Tibial nerve (tissue), 4 donors: ENCODE data around the gene DOLPP1. TPM values are rescaled to one million over a fixed set of nuclear protein-coding genes. Genes with fewer than 3 reads are reported as not detected.
A peak's percentile ranks its signal among the peaks of the same experiment; 100 is the strongest.

Source experiments
- DNase-seq, 2 donors: peaks; one replicate each; pipeline ENCODE4 v3.0.0-alpha.2; 2019; ENCODE audit warnings: low spot score in 2 of 2
- H3K27ac ChIP-seq, 4 donors: fragments of 200-600 bp; sonication (generic) in 3 of 4; one replicate each; pipeline ENCODE4 v1.5.1; 2017 to 2019; ENCODE audit warnings: mild to moderate bottlenecking in 1 of 4
- H3K27me3 ChIP-seq, 2 donors: fragments of 200-600 bp; sonication (generic) in 1 of 2; one replicate each; pipeline versions ENCODE4 v1.5.1 to v1.6.0; 2017 to 2019
- H3K36me3 ChIP-seq, 3 donors: fragments of 200-600 bp; sonication (generic); one replicate each; pipeline ENCODE4 v1.5.1; 2018 to 2019
- H3K4me1 ChIP-seq, 4 donors: fragments of 200-600 bp; sonication (generic) in 3 of 4; one replicate each; pipeline ENCODE4 v1.5.1; 2017 to 2019
- H3K4me3 ChIP-seq, 4 donors: fragments of 200-600 bp; sonication (generic) in 3 of 4; one replicate each; pipeline ENCODE4 v1.5.1; 2017 to 2019; ENCODE audit warnings: mild to moderate bottlenecking in 1 of 4, moderate library complexity in 1 of 4
- H3K9me3 ChIP-seq, 4 donors: fragments of 200-600 bp; sonication (generic) in 3 of 4; one replicate each; pipeline ENCODE4 v1.5.1; 2017 to 2019
- CTCF ChIP-seq, 5 experiments: fragments of 200-600 bp in 3 of 5; fragments of 450-650 bp in 2 of 5; sonication (generic) in 3 of 5; IDR thresholded peaks; one replicate each; pipeline ENCODE4 v1.5.1; 2016 to 2019; ENCODE audit warnings: antibody characterized with exemption in 5 of 5, mild to moderate bottlenecking in 3 of 5, moderate library complexity in 2 of 5
- EP300 ChIP-seq, 2 donors: sonication (generic); formaldehyde crosslinking; IDR thresholded peaks; one replicate each; pipeline ENCODE4 v1.6.1; 2017; ENCODE audit warnings: antibody characterized with exemption in 2 of 2, mild to moderate bottlenecking in 1 of 2
- POLR2A ChIP-seq, 2 donors: fragments of 450-650 bp; IDR thresholded peaks; one replicate each; pipeline ENCODE4 v1.6.1; 2017; ENCODE audit warnings: antibody characterized with exemption in 2 of 2, mild to moderate bottlenecking in 2 of 2, moderate library complexity in 2 of 2
- WGBS, 2 donors: methylation state at CpG; one replicate each; pipeline ENCODE4 v1.1.5; 2018; 5-methylcytosine and 5-hydroxymethylcytosine counted together
- total RNA-seq, 4 donors: library from RNA; depleted of rRNA; stranded (reverse); fragments of >200 nt; gene quantifications; one replicate each; pipeline ENCODE4 v1.1.0, GENCODE V29; 2016

Gene DOLPP1
- total RNA-seq, 4 donors from 2014 or later: 4.7 to 12.0 (median 6.7) TPM

- WGBS, 2 donors: 89% methylated on average over 9 to 11 of the region's 11 CpGs
- DNase-seq: no peak
- no peak overlapping the region for H3K4me3 ChIP-seq
- no peaks in the 10 kb centered on the region for H3K27me3 ChIP-seq
- no peak for TF ChIP-seq POLR2A (IDR thresholded peaks at IDR 0.05)
- TF ChIP-seq EP300 (IDR thresholded peaks at IDR 0.05): no peak
- TF ChIP-seq CTCF (IDR thresholded peaks at IDR 0.05): no peak
- H3K27ac ChIP-seq: no peak overlapping the region
- no peaks in the 10 kb centered on the region for H3K9me3 ChIP-seq
- H3K4me1 ChIP-seq: peaks cover 0 to 8% (median 4%) of the 10 kb centered on the region in 4 donors
- peaks cover 0 to 74% (median 0%) of the 10 kb centered on the region in 3 donors for H3K36me3 ChIP-seq
Observed at GRCh38 chr9:129104051-129104450, 23.1 kb downstream of the DOLPP1 start.

- peaks cover 0 to 57% (median 0%) of the 10 kb centered on the region in 3 donors for H3K36me3 ChIP-seq
- TF ChIP-seq POLR2A (IDR thresholded peaks at IDR 0.05) (no peak), EP300 (IDR thresholded peaks at IDR 0.05) (no peak), CTCF (IDR thresholded peaks at IDR 0.05) (no peak)
- H3K27me3 ChIP-seq: no peaks in the 10 kb centered on the region
- peaks cover 0 to 19% (median 14%) of the 10 kb centered on the region in 4 donors for H3K4me1 ChIP-seq
- DNase-seq: no peak
- no peak overlapping the region for H3K27ac ChIP-seq
- no peaks in the 10 kb centered on the region for H3K9me3 ChIP-seq
- no peak overlapping the region for H3K4me3 ChIP-seq
- whole genome bisulfite sequencing, 2 donors: 88 to 92% methylated on average over 16 to 17 of the region's 17 CpGs
Observed at GRCh38 chr9:129105857-129106694, 25.2 kb downstream of the DOLPP1 start.

- Histone ChIP-seq H3K4me1 (peaks cover 0 to 29% (median 23%) of the 10 kb centered on the region in 4 donors), H3K27me3 (no peaks in the 10 kb centered on the region), H3K9me3 (no peaks in the 10 kb centered on the region), H3K27ac (no peak overlapping the region), H3K4me3 (no peak overlapping the region), H3K36me3 (peaks cover 0 to 41% (median 0%) of the 10 kb centered on the region in 3 donors)
- whole genome bisulfite sequencing, 2 donors: 88 to 89% methylated on average over 12 to 13 of the region's 13 CpGs
- TF ChIP-seq CTCF (IDR thresholded peaks at IDR 0.05) (no peak), POLR2A (IDR thresholded peaks at IDR 0.05) (no peak), EP300 (IDR thresholded peaks at IDR 0.05) (no peak)
- DNase-seq: no peak
Observed at GRCh38 chr9:129107651-129108050, 26.7 kb downstream of the DOLPP1 start.

GRCh38 chr9:129108083-129108804 lies 27.3 kb downstream of the DOLPP1 start:
- 84 to 86% methylated on average over 10 to 13 of the region's 13 CpGs for WGBS, 2 donors
- peak overlapping the region in 1 of 4 donors; percentile 60 for H3K27ac ChIP-seq

More at GRCh38 chr9:129108083-129108804, 27.3 kb downstream of the DOLPP1 start:
- H3K9me3 ChIP-seq: no peaks in the 10 kb centered on the region
- H3K36me3 ChIP-seq: peaks cover 0 to 41% (median 0%) of the 10 kb centered on the region in 3 donors
- TF ChIP-seq POLR2A (IDR thresholded peaks at IDR 0.05): no peak
- TF ChIP-seq EP300 (IDR thresholded peaks at IDR 0.05): no peak
- TF ChIP-seq CTCF (IDR thresholded peaks at IDR 0.05): no peak
- no peaks in the 10 kb centered on the region for H3K27me3 ChIP-seq
- no peak overlapping the region for H3K4me3 ChIP-seq
- DNase-seq: no peak
- peaks cover 0 to 35% (median 24%) of the 10 kb centered on the region in 4 donors for H3K4me1 ChIP-seq
